Smooth muscle cell (in vitro differentiated cells): ENCODE measurements around the gene HBP1. TPM values are rescaled to one million over a fixed set of nuclear protein-coding genes. Genes with fewer than 3 reads are reported as not detected.

ENCODE experiments used
- DNase-seq: peaks from one replicate; lab custom pipeline; 2025; ENCODE audit not compliant: unreplicated experiment; lab: John Stamatoyannopoulos, UW
- H2AFZ ChIP-seq: fragments of 200-600 bp; sonication (generic); 2 replicates; pipeline ENCODE4 v1.6.0; 2016; ENCODE audit warnings: antibody characterized with exemption, low read depth, mild to moderate bottlenecking
- H3F3A ChIP-seq: fragments of 200-600 bp; sonication (generic); 2 replicates; pipeline ENCODE4 v1.6.0; 2017; ENCODE audit warnings: antibody characterized with exemption, low read depth
- H3K27ac ChIP-seq: fragments of 200-600 bp; sonication (generic); 2 replicates; pipeline ENCODE4 v1.5.1; 2016; ENCODE audit warnings: low read depth, mild to moderate bottlenecking
- H3K27me3 ChIP-seq: fragments of 200-600 bp; sonication (generic); 2 replicates; pipeline ENCODE4 v1.6.1; 2016; ENCODE audit warnings: low read depth, mild to moderate bottlenecking
- H3K36me3 ChIP-seq: fragments of 200-600 bp; sonication (generic); 2 replicates; pipeline ENCODE4 v1.5.1; 2016; ENCODE audit warnings: low read depth
- H3K4me1 ChIP-seq: fragments of 200-600 bp; sonication (generic); 2 replicates; pipeline ENCODE4 v1.5.1; 2016; ENCODE audit warnings: low read depth
- H3K4me2 ChIP-seq: fragments of 200-600 bp; sonication (generic); 2 replicates; pipeline ENCODE4 v1.6.0; 2016; ENCODE audit warnings: mild to moderate bottlenecking
- H3K4me3 ChIP-seq: fragments of 200-600 bp; sonication (generic); 2 replicates; pipeline ENCODE4 v1.5.1; 2016; ENCODE audit warnings: mild to moderate bottlenecking
- H3K79me2 ChIP-seq: fragments of 200-600 bp; sonication (generic); 2 replicates; pipeline ENCODE4 v1.6.0; 2016; ENCODE audit warnings: low read depth, mild to moderate bottlenecking
- H3K9ac ChIP-seq: fragments of 200-600 bp; sonication (generic); 2 replicates; pipeline ENCODE4 v1.6.0; 2016; ENCODE audit warnings: low read depth
- H3K9me3 ChIP-seq: fragments of 200-600 bp; sonication (generic); replicated peaks from 2 replicates; pipeline ENCODE4 v1.5.1; 2016; ENCODE audit warnings: low read depth
- H4K20me1 ChIP-seq: fragments of 200-600 bp; sonication (generic); 2 replicates; pipeline ENCODE4 v1.6.0; 2016; ENCODE audit warnings: low read depth
- WGBS: methylation state at CpG from one replicate; pipeline ENCODE4 v1.1.7; 2016; ENCODE audit warnings: low lambda C conversion rate; 5-methylcytosine and 5-hydroxymethylcytosine counted together
- polyA plus RNA-seq: library from polyadenylated mRNA; unstranded; fragments of >200 nt; fragmentation: Nextera tagmentation; extraction: Ambion mirVana; gene quantifications from 2 replicates; pipeline ENCODE4 v1.2.1, GENCODE V29; 2016
- total RNA-seq: library from RNA; depleted of rRNA; stranded (reverse); fragments of >200 nt; gene quantifications from 2 replicates; pipeline ENCODE4 v1.2.3, GENCODE V29; 2014
- TF ChIP-seq, protein P1 (sequence below): fragments of 200-600 bp; sonication (generic); IDR thresholded peaks from 2 replicates; pipeline ENCODE4 v1.5.1; 2017; ENCODE audit warnings: borderline replicate concordance, mild to moderate bottlenecking, antibody characterized with exemption; ENCODE audit not compliant: insufficient read depth, poor library complexity, severe bottlenecking

The HBP1 gene
- total and polyA plus RNA-seq, 2 experiments from 2014 or later: 57.9 to 102 TPM

- Histone ChIP-seq H3K4me3 (no peak overlapping the region), H3K36me3 (no peaks in the 10 kb centered on the region), H3K9ac (no peak overlapping the region), H3K27me3 (no peaks in the 10 kb centered on the region), H3K4me2 (no peak overlapping the region), H3F3A (no peaks in the 10 kb centered on the region), H3K4me1 (no peaks in the 10 kb centered on the region), H2AFZ (no peak overlapping the region), H3K27ac (no peak overlapping the region), H3K9me3 (no peaks in the 10 kb centered on the region), H3K79me2 (no peaks in the 10 kb centered on the region), H4K20me1 (no peaks in the 10 kb centered on the region)
- DNase-seq: no peak
- 79% methylated on average over 1 of the region's 1 CpG for WGBS
- TF ChIP-seq, protein P1, sequence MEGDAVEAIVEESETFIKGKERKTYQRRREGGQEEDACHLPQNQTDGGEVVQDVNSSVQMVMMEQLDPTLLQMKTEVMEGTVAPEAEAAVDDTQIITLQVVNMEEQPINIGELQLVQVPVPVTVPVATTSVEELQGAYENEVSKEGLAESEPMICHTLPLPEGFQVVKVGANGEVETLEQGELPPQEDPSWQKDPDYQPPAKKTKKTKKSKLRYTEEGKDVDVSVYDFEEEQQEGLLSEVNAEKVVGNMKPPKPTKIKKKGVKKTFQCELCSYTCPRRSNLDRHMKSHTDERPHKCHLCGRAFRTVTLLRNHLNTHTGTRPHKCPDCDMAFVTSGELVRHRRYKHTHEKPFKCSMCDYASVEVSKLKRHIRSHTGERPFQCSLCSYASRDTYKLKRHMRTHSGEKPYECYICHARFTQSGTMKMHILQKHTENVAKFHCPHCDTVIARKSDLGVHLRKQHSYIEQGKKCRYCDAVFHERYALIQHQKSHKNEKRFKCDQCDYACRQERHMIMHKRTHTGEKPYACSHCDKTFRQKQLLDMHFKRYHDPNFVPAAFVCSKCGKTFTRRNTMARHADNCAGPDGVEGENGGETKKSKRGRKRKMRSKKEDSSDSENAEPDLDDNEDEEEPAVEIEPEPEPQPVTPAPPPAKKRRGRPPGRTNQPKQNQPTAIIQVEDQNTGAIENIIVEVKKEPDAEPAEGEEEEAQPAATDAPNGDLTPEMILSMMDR: no peak
Observed at GRCh38 chr7:107149863-107150262, 18.9 kb upstream of the HBP1 start.

DNA sequence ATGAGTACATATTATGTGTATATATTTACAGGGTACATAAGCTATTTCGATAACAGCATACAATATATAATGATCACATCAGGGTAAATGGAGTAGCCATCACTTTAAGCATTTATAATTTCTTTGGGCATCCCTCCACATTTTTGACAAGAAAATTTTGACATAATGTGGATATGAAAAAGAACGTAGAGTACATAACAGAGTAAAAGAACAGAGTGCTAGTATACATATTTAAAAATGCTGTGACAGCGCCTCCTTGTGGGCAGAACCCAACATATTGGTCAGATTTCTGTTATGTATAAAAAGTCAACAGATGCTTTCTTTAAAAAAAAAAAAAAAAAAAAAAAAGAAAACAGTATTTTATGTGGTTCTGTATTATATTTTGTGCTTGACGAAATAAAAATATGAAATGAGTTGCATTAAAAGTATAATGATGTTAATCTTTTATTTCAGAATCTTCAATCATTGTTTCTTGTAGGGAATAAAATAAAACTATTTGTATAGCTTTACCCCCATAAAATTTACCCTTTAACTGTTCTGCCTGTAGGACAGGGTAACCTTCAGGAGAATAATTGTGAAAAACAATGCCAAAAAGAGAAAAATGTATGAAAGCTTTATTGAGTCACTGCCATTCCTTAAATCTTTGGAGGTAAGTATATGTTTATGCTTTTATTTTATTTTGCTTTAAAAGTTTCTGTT is 18.3 kb upstream of the HBP1 start:
- no peak overlapping the region for H3K27ac ChIP-seq
- no peaks in the 10 kb centered on the region for H3K4me1 ChIP-seq
- no peaks in the 10 kb centered on the region for H3K27me3 ChIP-seq
- H3K9ac ChIP-seq: no peak overlapping the region
- TF ChIP-seq, protein P1: peak; percentile 69
- no peaks in the 10 kb centered on the region for H3K79me2 ChIP-seq
- no peaks in the 10 kb centered on the region for H4K20me1 ChIP-seq
- no peaks in the 10 kb centered on the region for H3F3A ChIP-seq
- no peak overlapping the region for H2AFZ ChIP-seq
- no peak overlapping the region for H3K4me3 ChIP-seq
- WGBS: 26% methylated on average over 4 of the region's 4 CpGs
- H3K36me3 ChIP-seq: no peaks in the 10 kb centered on the region
- peak; percentile 8 for DNase-seq
- no peak overlapping the region for H3K4me2 ChIP-seq
- H3K9me3 ChIP-seq: no peaks in the 10 kb centered on the region

GRCh38 chr7:107151538-107151937 is 17.3 kb upstream of the HBP1 start:
- Histone ChIP-seq H3K36me3 (no peaks in the 10 kb centered on the region), H2AFZ (no peak overlapping the region), H3K9me3 (no peaks in the 10 kb centered on the region), H3K4me2 (no peak overlapping the region), H3K27ac (no peak overlapping the region), H3K27me3 (no peaks in the 10 kb centered on the region), H3K79me2 (no peaks in the 10 kb centered on the region), H3K9ac (no peak overlapping the region), H3F3A (no peaks in the 10 kb centered on the region), H4K20me1 (no peaks in the 10 kb centered on the region), H3K4me1 (no peaks in the 10 kb centered on the region), H3K4me3 (no peak overlapping the region)
- 93% methylated on average over 7 of the region's 7 CpGs for WGBS
- no peak for DNase-seq
- TF ChIP-seq, protein P1: no peak

GRCh38 chr7:107152011-107152410 is 16.8 kb upstream of the HBP1 start:
- H3K4me1 ChIP-seq: no peaks in the 10 kb centered on the region
- H3K4me2 ChIP-seq: no peak overlapping the region
- H3F3A ChIP-seq: no peaks in the 10 kb centered on the region
- no peak overlapping the region for H3K9ac ChIP-seq
- H3K4me3 ChIP-seq: no peak overlapping the region
- no peak overlapping the region for H3K27ac ChIP-seq
- H3K9me3 ChIP-seq: no peaks in the 10 kb centered on the region
- no peaks in the 10 kb centered on the region for H4K20me1 ChIP-seq
- no peaks in the 10 kb centered on the region for H3K36me3 ChIP-seq
- WGBS: 61% methylated on average over 4 of the region's 4 CpGs
- no peaks in the 10 kb centered on the region for H3K79me2 ChIP-seq
- no peaks in the 10 kb centered on the region for H3K27me3 ChIP-seq
- TF ChIP-seq, protein P1: no peak
- no peak overlapping the region for H2AFZ ChIP-seq
- DNase-seq: no peak
